NCI-H187 treated with DMSO at 0.1 percent for 48 hours (cell line): ENCODE data around the gene BRINP3.

Source experiments
- DNase-seq: peaks from one replicate; lab custom pipeline; 2025; lab: John Stamatoyannopoulos, UW

The BRINP3 gene

GRCh38 chr1:190452272-190452848, 25.3 kb downstream of the BRINP3 start:
- no peak for DNase-seq

- no peak for DNase-seq
Measured at GRCh38 chr1:190444464-190444863, 33.2 kb downstream of the BRINP3 start.

- no peak for DNase-seq
Measured at GRCh38 chr1:190439447-190439846, 38.2 kb downstream of the BRINP3 start.

- DNase-seq: no peak
Measured at GRCh38 chr1:190436615-190437014, 41.0 kb downstream of the BRINP3 start.

GRCh38 chr1:190429932-190430331, 47.7 kb downstream of the BRINP3 start:
- no peak for DNase-seq

GRCh38 chr1:190429141-190429540, 48.5 kb downstream of the BRINP3 start:
- DNase-seq: no peak

- DNase-seq: no peak
Measured at GRCh38 chr1:190416239-190416638, 61.4 kb downstream of the BRINP3 start.

- DNase-seq: no peak
Measured at GRCh38 chr1:190413142-190413541, 64.5 kb downstream of the BRINP3 start.

- DNase-seq: no peak
Measured at GRCh38 chr1:190403402-190403801, 74.3 kb downstream of the BRINP3 start.

- no peak for DNase-seq
Measured at GRCh38 chr1:190399233-190399632, 78.4 kb downstream of the BRINP3 start.

- no peak for DNase-seq
Measured at GRCh38 chr1:190391582-190391981, 86.1 kb downstream of the BRINP3 start.

GRCh38 chr1:190377991-190378390, 99.7 kb downstream of the BRINP3 start:
- DNase-seq: no peak

- DNase-seq: no peak
Measured at GRCh38 chr1:190377294-190377693, 100.4 kb downstream of the BRINP3 start.

GRCh38 chr1:190376044-190376443, 101.6 kb downstream of the BRINP3 start:
- DNase-seq: no peak

GRCh38 chr1:190373705-190374336, 103.8 kb downstream of the BRINP3 start:
- DNase-seq: no peak

- DNase-seq: no peak
Measured at GRCh38 chr1:190367200-190367599, 110.5 kb downstream of the BRINP3 start.

- DNase-seq: no peak
Measured at GRCh38 chr1:190365283-190365682, 112.4 kb downstream of the BRINP3 start.

- no peak for DNase-seq
Measured at GRCh38 chr1:190353538-190354101, 124.0 kb downstream of the BRINP3 start.

GRCh38 chr1:190344454-190344853, 133.2 kb downstream of the BRINP3 start:
- DNase-seq: no peak

- no peak for DNase-seq
Measured at GRCh38 chr1:190338829-190339228, 138.8 kb downstream of the BRINP3 start.

- no peak for DNase-seq
Measured at GRCh38 chr1:190328871-190329270, 148.8 kb downstream of the BRINP3 start.

GRCh38 chr1:190328361-190328760, 149.3 kb downstream of the BRINP3 start:
- DNase-seq: no peak

- no peak for DNase-seq
Measured at GRCh38 chr1:190327271-190327670, 150.4 kb downstream of the BRINP3 start.

- DNase-seq: no peak
Measured at GRCh38 chr1:190323530-190323929, 154.1 kb downstream of the BRINP3 start.
